Fibroblast of villous mesenchyme (primary cell): ENCODE data around the gene SLC35A2. TPM values are rescaled to one million over a fixed set of nuclear protein-coding genes. Genes with fewer than 3 reads are reported as not detected.

Experiments used
- DNase-seq: peaks from one replicate; pipeline ENCODE4 v3.0.0-alpha.2; 2010; ENCODE audit warnings: low read depth
- H3K4me3 ChIP-seq: 2 replicates; pipeline ENCODE4 v1.5.1; 2011; ENCODE audit warnings: low read depth, mild to moderate bottlenecking, low read length
- total RNA-seq: library from RNA; depleted of rRNA; stranded (reverse); fragments of >200 nt; gene quantifications from 2 replicates; pipeline ENCODE4 v1.2.3, GENCODE V29; 2012
- TF ChIP-seq, protein P1 (sequence below): IDR thresholded peaks from 2 replicates; pipeline ENCODE4 v1.5.1; 2012; ENCODE audit warnings: low read depth, mild to moderate bottlenecking, low read length; ENCODE audit not compliant: insufficient read depth

SLC35A2 gene
- total RNA-seq, 1 donor: 25.5 TPM

DNA sequence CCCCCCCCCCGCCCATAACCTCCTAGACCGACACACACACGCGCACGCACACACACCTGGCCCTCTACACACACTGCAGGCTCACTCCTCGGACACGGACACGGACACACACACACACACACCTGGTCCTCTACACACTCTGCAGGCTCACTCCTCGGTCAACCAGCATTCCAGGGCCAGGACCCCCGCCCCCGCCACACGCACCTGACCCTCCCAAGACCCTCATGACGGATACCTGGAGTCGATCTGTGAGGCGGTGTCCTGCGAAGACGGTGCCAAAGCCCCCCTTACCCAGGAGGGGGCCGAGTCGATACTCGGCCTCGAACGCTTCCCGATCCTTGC is 6.8 kb upstream of the SLC35A2 start:
- TF ChIP-seq, protein P1, sequence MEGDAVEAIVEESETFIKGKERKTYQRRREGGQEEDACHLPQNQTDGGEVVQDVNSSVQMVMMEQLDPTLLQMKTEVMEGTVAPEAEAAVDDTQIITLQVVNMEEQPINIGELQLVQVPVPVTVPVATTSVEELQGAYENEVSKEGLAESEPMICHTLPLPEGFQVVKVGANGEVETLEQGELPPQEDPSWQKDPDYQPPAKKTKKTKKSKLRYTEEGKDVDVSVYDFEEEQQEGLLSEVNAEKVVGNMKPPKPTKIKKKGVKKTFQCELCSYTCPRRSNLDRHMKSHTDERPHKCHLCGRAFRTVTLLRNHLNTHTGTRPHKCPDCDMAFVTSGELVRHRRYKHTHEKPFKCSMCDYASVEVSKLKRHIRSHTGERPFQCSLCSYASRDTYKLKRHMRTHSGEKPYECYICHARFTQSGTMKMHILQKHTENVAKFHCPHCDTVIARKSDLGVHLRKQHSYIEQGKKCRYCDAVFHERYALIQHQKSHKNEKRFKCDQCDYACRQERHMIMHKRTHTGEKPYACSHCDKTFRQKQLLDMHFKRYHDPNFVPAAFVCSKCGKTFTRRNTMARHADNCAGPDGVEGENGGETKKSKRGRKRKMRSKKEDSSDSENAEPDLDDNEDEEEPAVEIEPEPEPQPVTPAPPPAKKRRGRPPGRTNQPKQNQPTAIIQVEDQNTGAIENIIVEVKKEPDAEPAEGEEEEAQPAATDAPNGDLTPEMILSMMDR: no peak
- DNase-seq: no peak
- peak overlapping the region; percentile 67 for H3K4me3 ChIP-seq

- TF ChIP-seq, protein P1: peak; percentile 88
- peak overlapping the region; percentile 67 for H3K4me3 ChIP-seq
- peak; percentile 89 for DNase-seq
Observed at GRCh38 chrX:48917139-48918001, 5.9 kb upstream of the SLC35A2 start.

GRCh38 chrX:48914593-48915493 is 3.4 kb upstream of the SLC35A2 start:
- TF ChIP-seq, protein P1: no peak
- no peak for DNase-seq
- H3K4me3 ChIP-seq: no peak overlapping the region

DNA sequence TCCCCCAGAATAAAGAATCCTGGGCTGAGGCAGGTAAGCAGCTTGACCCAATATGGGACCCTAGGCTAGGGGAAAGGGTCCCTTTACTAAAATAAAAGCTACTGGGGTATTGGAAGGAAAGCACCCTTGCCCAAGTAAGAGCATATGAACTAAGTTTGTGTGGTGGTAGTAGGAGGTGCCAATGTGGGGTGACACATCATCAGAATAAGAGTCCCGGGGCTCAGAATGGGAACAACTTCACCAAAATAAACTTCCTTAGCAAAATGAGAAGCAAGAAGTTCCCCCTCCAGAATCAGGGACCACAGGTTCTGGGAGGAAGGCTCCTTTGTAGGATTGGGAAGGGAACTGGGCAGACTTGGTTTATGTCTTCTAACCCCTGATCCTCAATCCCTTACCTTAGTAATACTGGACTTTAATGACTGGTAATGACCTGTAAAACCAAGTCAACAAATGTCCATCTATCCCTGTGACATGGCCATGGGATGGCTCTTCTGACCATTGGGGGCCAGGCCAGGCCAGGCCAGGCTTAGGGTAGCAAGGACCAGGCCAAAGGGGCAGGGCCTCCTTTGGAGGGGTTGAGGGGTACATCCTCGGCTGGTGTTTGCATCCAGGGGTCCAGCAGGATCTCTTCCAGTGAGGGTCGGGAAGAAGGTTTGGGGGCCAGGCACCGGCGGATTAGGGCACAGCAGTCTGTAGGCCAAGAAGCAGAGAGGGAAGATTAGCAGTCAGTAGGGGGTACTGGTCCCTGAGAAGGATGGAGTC is 2.3 kb upstream of the SLC35A2 start:
- TF ChIP-seq, protein P1: no peak

DNA sequence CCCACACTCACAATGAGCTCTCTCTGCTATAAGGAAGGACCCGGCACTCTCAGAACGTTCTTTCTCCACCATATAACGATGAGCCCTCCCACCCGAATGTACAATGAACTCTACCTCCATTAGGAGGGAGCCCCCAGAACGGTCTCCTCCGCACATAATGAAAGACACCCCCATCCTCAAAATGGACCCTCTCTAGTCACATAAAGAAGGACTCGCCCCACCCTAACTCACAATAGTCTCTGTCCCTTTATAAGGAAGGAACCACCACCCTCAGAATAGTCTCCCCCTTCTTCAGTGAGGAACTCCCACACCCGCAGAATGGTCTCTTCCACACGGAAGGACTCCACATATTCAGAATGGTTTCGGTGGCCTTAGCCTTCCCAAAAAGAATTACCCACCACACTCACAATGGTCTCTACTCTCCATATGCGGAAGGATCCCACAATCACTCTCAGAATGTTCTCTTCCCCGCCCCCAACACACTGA is 477 bp downstream of the SLC35A2 start:
- DNase-seq: peak; percentile 42
- TF ChIP-seq, protein P1: no peak

More for the DNA sequence above, 2.3 kb upstream of the SLC35A2 start:
- DNase-seq: no peak
- H3K4me3 ChIP-seq: no peak overlapping the region

GRCh38 chrX:48909703-48910294 is 1.6 kb downstream of the SLC35A2 start:
- H3K4me3 ChIP-seq: no peak overlapping the region
- TF ChIP-seq, protein P1: no peak
- no peak for DNase-seq

More for the DNA sequence above, 477 bp downstream of the SLC35A2 start:
- peak overlapping the region; percentile 65 for H3K4me3 ChIP-seq
